Activated CD4-positive, alpha-beta memory T cell treated with anti-CD3 and anti-CD28 coated beads for 36 hours (primary cell): Measurements from ENCODE around the gene LRP8. TPM values are rescaled to one million over a fixed set of nuclear protein-coding genes. Genes with fewer than 3 reads are reported as not detected.

Experiments used
- CTCF ChIA-PET: fragments of 350-600 bp; sonication (Branson Sonifier 250); formaldehyde crosslinking; loops from one replicate; lab custom pipeline; 2021; ENCODE audit warnings: antibody characterized with exemption, inconsistent platforms; lab: Charles Lee
- POLR2A ChIA-PET: fragments of 350-600 bp; sonication (Branson Sonifier 250); formaldehyde crosslinking; loops from one replicate; lab custom pipeline; 2021; ENCODE audit warnings: antibody characterized with exemption; lab: Charles Lee
- DNase-seq: peaks from one replicate; pipeline ENCODE4 v3.0.0-alpha.2; 2020
- H3K27ac Mint-ChIP-seq: one replicate; pipeline ENCODE4 v1.8.0; 2021; ENCODE audit warnings: mixed read lengths
- H3K27me3 Mint-ChIP-seq: one replicate; pipeline ENCODE4 v1.8.0; 2021; ENCODE audit warnings: mixed read lengths
- H3K36me3 Mint-ChIP-seq: one replicate; pipeline ENCODE4 v1.8.0; 2021; ENCODE audit warnings: mixed read lengths
- H3K4me1 Mint-ChIP-seq: one replicate; pipeline ENCODE4 v1.8.0; 2021; ENCODE audit warnings: low read depth, mixed read lengths
- H3K4me3 Mint-ChIP-seq: one replicate; pipeline ENCODE4 v1.8.0; 2021; ENCODE audit warnings: mild to moderate bottlenecking, mixed read lengths
- H3K9me3 Mint-ChIP-seq: one replicate; pipeline ENCODE4 v1.8.0; 2021; ENCODE audit warnings: mixed read lengths
- intact Hi-C: fragments of 100-400 bp; cut with micrococcal nuclease; formaldehyde crosslinking; loops from one replicate; pipeline ENCODE4 v1.15.1; 2023
- total RNA-seq, 2 experiments: library from RNA; stranded (reverse); gene quantifications; one replicate each; pipeline ENCODE4 v1.2.3, GENCODE V29; 2021

Gene LRP8
- total RNA-seq, 2 experiments from 2014 or later: 38.6 to 38.8 TPM

- peaks cover 39% of the 10 kb centered on the region for H3K36me3 Mint-ChIP-seq
- CTCF ChIA-PET: interaction anchor here (1.5 to 2.6 kb wide), 2 partner anchors 119 kb away, joined by 4 to 18 read pairs; no protein-coding TSS in a partner anchor
- POLR2A ChIA-PET: no interaction called here
- no peaks in the 10 kb centered on the region for H3K4me1 Mint-ChIP-seq
- no peaks in the 10 kb centered on the region for H3K27me3 Mint-ChIP-seq
- no peaks in the 10 kb centered on the region for H3K9me3 Mint-ChIP-seq
- intact Hi-C loops: no loop called here
- DNase-seq: no peak
- H3K4me3 Mint-ChIP-seq: no peak overlapping the region
- no peak overlapping the region for H3K27ac Mint-ChIP-seq
Measured at GRCh38 chr1:53274026-53274425, 53.8 kb downstream of the LRP8 start.

- intact Hi-C loops: no loop called here
Measured at GRCh38 chr1:53273526-53273925, 54.3 kb downstream of the LRP8 start.

GRCh38 chr1:53272349-53272748 lies 55.5 kb downstream of the LRP8 start:
- DNase-seq: no peak
- H3K9me3 Mint-ChIP-seq: no peaks in the 10 kb centered on the region
- ChIA-PET POLR2A (no interaction called here), CTCF (interaction anchor here (1.5 to 1.8 kb wide), 2 partner anchors 121 kb away, joined by 4 to 10 read pairs; no protein-coding TSS in a partner anchor)
- H3K4me1 Mint-ChIP-seq: no peaks in the 10 kb centered on the region
- H3K4me3 Mint-ChIP-seq: no peak overlapping the region
- H3K36me3 Mint-ChIP-seq: peaks cover 36% of the 10 kb centered on the region
- H3K27me3 Mint-ChIP-seq: no peaks in the 10 kb centered on the region
- intact Hi-C loops: no loop called here
- no peak overlapping the region for H3K27ac Mint-ChIP-seq

More at GRCh38 chr1:53273526-53273925, 54.3 kb downstream of the LRP8 start:
- ChIA-PET POLR2A (no interaction called here), CTCF (interaction anchor here (1.5 kb wide), 1 partner anchor 120 kb away, joined by 4 read pairs; no protein-coding TSS in a partner anchor)
- H3K9me3 Mint-ChIP-seq: no peaks in the 10 kb centered on the region
- DNase-seq: no peak
- H3K27ac Mint-ChIP-seq: no peak overlapping the region
- H3K4me3 Mint-ChIP-seq: no peak overlapping the region
- H3K27me3 Mint-ChIP-seq: no peaks in the 10 kb centered on the region
- H3K4me1 Mint-ChIP-seq: no peaks in the 10 kb centered on the region
- peaks cover 43% of the 10 kb centered on the region for H3K36me3 Mint-ChIP-seq

- intact Hi-C loops: no loop called here
- ChIA-PET CTCF (interaction anchor here (1.8 kb wide), 1 partner anchor 122 kb away, joined by 10 read pairs; no protein-coding TSS in a partner anchor), POLR2A (no interaction called here)
- Mint-ChIP-seq H3K9me3 (no peaks in the 10 kb centered on the region), H3K4me3 (no peak overlapping the region), H3K27me3 (no peaks in the 10 kb centered on the region), H3K27ac (no peak overlapping the region), H3K4me1 (no peaks in the 10 kb centered on the region), H3K36me3 (peaks cover 36% of the 10 kb centered on the region)
- no peak for DNase-seq
Measured at GRCh38 chr1:53271446-53272090, 56.3 kb downstream of the LRP8 start.

GRCh38 chr1:53270873-53271272 lies 57.0 kb downstream of the LRP8 start:
- H3K27me3 Mint-ChIP-seq: no peaks in the 10 kb centered on the region
- intact Hi-C loops: no loop called here

GRCh38 chr1:53270107-53270506 lies 57.8 kb downstream of the LRP8 start:
- H3K27ac Mint-ChIP-seq: no peak overlapping the region
- intact Hi-C loops: no loop called here
- ChIA-PET POLR2A (no interaction called here), CTCF (interaction anchor here (1.2 kb wide), 1 partner anchor 8 kb away, joined by 4 read pairs; no protein-coding TSS in a partner anchor)
- no peak overlapping the region for H3K4me3 Mint-ChIP-seq
- H3K4me1 Mint-ChIP-seq: no peaks in the 10 kb centered on the region
- no peaks in the 10 kb centered on the region for H3K27me3 Mint-ChIP-seq
- peaks cover 45% of the 10 kb centered on the region for H3K36me3 Mint-ChIP-seq
- DNase-seq: no peak
- no peaks in the 10 kb centered on the region for H3K9me3 Mint-ChIP-seq

More at GRCh38 chr1:53270873-53271272, 57.0 kb downstream of the LRP8 start:
- no peaks in the 10 kb centered on the region for H3K4me1 Mint-ChIP-seq
- peaks cover 42% of the 10 kb centered on the region for H3K36me3 Mint-ChIP-seq
- POLR2A ChIA-PET: no interaction called here
- H3K4me3 Mint-ChIP-seq: no peak overlapping the region
- no peak overlapping the region for H3K27ac Mint-ChIP-seq
- H3K9me3 Mint-ChIP-seq: no peaks in the 10 kb centered on the region
- peak; percentile 3 for DNase-seq
- CTCF ChIA-PET: interaction anchor here (1.8 kb wide), 1 partner anchor 123 kb away, joined by 10 read pairs; no protein-coding TSS in a partner anchor

GRCh38 chr1:53267761-53268160 lies 60.1 kb downstream of the LRP8 start:
- intact Hi-C loops: no loop called here

GRCh38 chr1:53266038-53266437 lies 61.8 kb downstream of the LRP8 start:
- ChIA-PET CTCF (interaction anchor here (2.5 kb wide), 1 partner anchor 128 kb away, joined by 8 read pairs; no protein-coding TSS in a partner anchor), POLR2A (no interaction called here)
- Mint-ChIP-seq H3K9me3 (no peaks in the 10 kb centered on the region), H3K27ac (no peak overlapping the region), H3K27me3 (no peaks in the 10 kb centered on the region), H3K36me3 (peaks cover 48% of the 10 kb centered on the region), H3K4me3 (no peak overlapping the region), H3K4me1 (no peaks in the 10 kb centered on the region)
- intact Hi-C loops: no loop called here
- no peak for DNase-seq

More at GRCh38 chr1:53267761-53268160, 60.1 kb downstream of the LRP8 start:
- no peak for DNase-seq
- H3K4me1 Mint-ChIP-seq: no peaks in the 10 kb centered on the region
- H3K9me3 Mint-ChIP-seq: no peaks in the 10 kb centered on the region
- H3K27ac Mint-ChIP-seq: no peak overlapping the region
- H3K27me3 Mint-ChIP-seq: no peaks in the 10 kb centered on the region
- POLR2A ChIA-PET: interaction anchor here (0.9 kb wide), 1 partner anchor 155 kb away, joined by 4 read pairs; no protein-coding TSS in a partner anchor
- CTCF ChIA-PET: interaction anchor here (0.9 to 1.6 kb wide), 3 partner anchors 10 to 126 kb away, joined by 3 to 7 read pairs (median 4); no protein-coding TSS in a partner anchor
- H3K4me3 Mint-ChIP-seq: no peak overlapping the region
- peaks cover 49% of the 10 kb centered on the region for H3K36me3 Mint-ChIP-seq

- Mint-ChIP-seq H3K9me3 (no peaks in the 10 kb centered on the region), H3K27ac (no peak overlapping the region), H3K27me3 (no peaks in the 10 kb centered on the region), H3K36me3 (peaks cover 48% of the 10 kb centered on the region), H3K4me1 (no peaks in the 10 kb centered on the region), H3K4me3 (no peak overlapping the region)
- no peak for DNase-seq
- POLR2A ChIA-PET: no interaction called here
- CTCF ChIA-PET: interaction anchor here (2.5 kb wide), 1 partner anchor 128 kb away, joined by 8 read pairs; no protein-coding TSS in a partner anchor
- intact Hi-C loops: no loop called here
Measured at GRCh38 chr1:53265581-53265980, 62.3 kb downstream of the LRP8 start.

- CTCF ChIA-PET: interaction anchor here (1.7 kb wide), 1 partner anchor 14 kb away, joined by 4 read pairs; no protein-coding TSS in a partner anchor
- no peak for DNase-seq
- no peak overlapping the region for H3K4me3 Mint-ChIP-seq
- POLR2A ChIA-PET: no interaction called here
- no peaks in the 10 kb centered on the region for H3K4me1 Mint-ChIP-seq
- intact Hi-C loops: no loop called here
- H3K36me3 Mint-ChIP-seq: peaks cover 57% of the 10 kb centered on the region
- H3K27ac Mint-ChIP-seq: no peak overlapping the region
- H3K27me3 Mint-ChIP-seq: no peaks in the 10 kb centered on the region
- no peaks in the 10 kb centered on the region for H3K9me3 Mint-ChIP-seq
Measured at GRCh38 chr1:53264048-53264447, 63.8 kb downstream of the LRP8 start.

- Mint-ChIP-seq H3K4me1 (no peaks in the 10 kb centered on the region), H3K4me3 (no peak overlapping the region), H3K27me3 (no peaks in the 10 kb centered on the region), H3K9me3 (no peaks in the 10 kb centered on the region), H3K36me3 (peaks cover 56% of the 10 kb centered on the region), H3K27ac (no peak overlapping the region)
- intact Hi-C loops: no loop called here
- DNase-seq: no peak
- CTCF ChIA-PET: interaction anchor here (1.2 to 1.7 kb wide), 3 partner anchors 13 to 17 kb away, joined by 3 to 4 read pairs (median 3); no protein-coding TSS in a partner anchor
- POLR2A ChIA-PET: no interaction called here
Measured at GRCh38 chr1:53262000-53262399, 65.9 kb downstream of the LRP8 start.

- Mint-ChIP-seq H3K27ac (no peak overlapping the region), H3K36me3 (peaks cover 57% of the 10 kb centered on the region), H3K4me3 (no peak overlapping the region), H3K9me3 (no peaks in the 10 kb centered on the region), H3K4me1 (no peaks in the 10 kb centered on the region), H3K27me3 (no peaks in the 10 kb centered on the region)
- ChIA-PET POLR2A (no interaction called here), CTCF (interaction anchor here (1.4 to 1.7 kb wide), 2 partner anchors 12 to 17 kb away, joined by 3 to 4 read pairs; no protein-coding TSS in a partner anchor)
- intact Hi-C loops: no loop called here
- DNase-seq: no peak
Measured at GRCh38 chr1:53260631-53261247, 67.1 kb downstream of the LRP8 start.
